ENCODE measurements around the gene GUCY1B1. TPM values are rescaled to one million over a fixed set of nuclear protein-coding genes. Genes with fewer than 3 reads are reported as not detected.

The GUCY1B1 gene
- total RNA-seq, 1 donor from 2014 or later = 0.22 TPM

- H3K4me1 Mint-ChIP-seq = no peaks in the 10 kb centered on the region
- H3K9me3 Mint-ChIP-seq = no peaks in the 10 kb centered on the region
- POLR2A ChIA-PET = no interaction called here
- H3K36me3 Mint-ChIP-seq (ENCODE audit: low read depth) = no peaks in the 10 kb centered on the region
- intact Hi-C loops (cut with micrococcal nuclease) = loop anchor here (5.0 kb wide), 3 partner anchors 252 to 1147 kb away; no protein-coding TSS in a partner anchor
- H3K4me3 Mint-ChIP-seq = no peak overlapping the region
- no peak for ATAC-seq (ENCODE audit: low read depth)
- CTCF ChIA-PET = interaction anchor here (1.4 kb wide), 1 partner anchor 341 kb away, joined by 3 read pairs; no protein-coding TSS in a partner anchor
- no peak for TF ChIP-seq CTCF (IDR thresholded peaks at IDR 0.05)
- H3K27ac Mint-ChIP-seq = no peak overlapping the region
- no peaks in the 10 kb centered on the region for H3K27me3 Mint-ChIP-seq
- no peak for DNase-seq
Measured at GRCh38 chr4:155784637-155785036, 25.8 kb downstream of the GUCY1B1 start.

GRCh38 chr4:155785828-155786227 is 27.0 kb downstream of the GUCY1B1 start:
- DNase-seq (no peak), ATAC-seq (ENCODE audit: low read depth) (no peak)
- CTCF ChIA-PET = no interaction called here
- H3K4me3 Mint-ChIP-seq = no peak overlapping the region
- no peaks in the 10 kb centered on the region for H3K4me1 Mint-ChIP-seq
- H3K27ac Mint-ChIP-seq = no peak overlapping the region
- intact Hi-C loops (cut with micrococcal nuclease) = loop anchor here (5.0 kb wide), 3 partner anchors 254 to 1149 kb away; no protein-coding TSS in a partner anchor
- POLR2A ChIA-PET = no interaction called here
- H3K27me3 Mint-ChIP-seq = no peaks in the 10 kb centered on the region
- no peaks in the 10 kb centered on the region for H3K9me3 Mint-ChIP-seq
- no peak for TF ChIP-seq CTCF (IDR thresholded peaks at IDR 0.05)
- no peaks in the 10 kb centered on the region for H3K36me3 Mint-ChIP-seq (ENCODE audit: low read depth)

- no peaks in the 10 kb centered on the region for H3K9me3 Mint-ChIP-seq
- ATAC-seq (ENCODE audit: low read depth) (peak; percentile 57), DNase-seq (no peak)
- intact Hi-C loops (cut with micrococcal nuclease) = loop anchor here (1.0 to 5.0 kb wide), 5 partner anchors 255 to 1235 kb away; no protein-coding TSS in a partner anchor
- H3K36me3 Mint-ChIP-seq (ENCODE audit: low read depth) = no peaks in the 10 kb centered on the region
- no peak overlapping the region for H3K4me3 Mint-ChIP-seq
- no peaks in the 10 kb centered on the region for H3K4me1 Mint-ChIP-seq
- POLR2A ChIA-PET = no interaction called here
- H3K27me3 Mint-ChIP-seq = no peaks in the 10 kb centered on the region
- H3K27ac Mint-ChIP-seq = no peak overlapping the region
- TF ChIP-seq CTCF (IDR thresholded peaks at IDR 0.05) = peak; percentile 17
- CTCF ChIA-PET = interaction anchor here (0.6 to 1.5 kb wide), 7 partner anchors 15 to 980 kb away, joined by 3 to 5 read pairs (median 3); no protein-coding TSS in a partner anchor
Measured at GRCh38 chr4:155787113-155787710, 28.4 kb downstream of the GUCY1B1 start.

- no peak for ATAC-seq (ENCODE audit: low read depth)
- Mint-ChIP-seq H3K36me3 (ENCODE audit: low read depth) (no peaks in the 10 kb centered on the region), H3K4me3 (no peak overlapping the region), H3K27ac (no peak overlapping the region), H3K9me3 (no peaks in the 10 kb centered on the region), H3K27me3 (no peaks in the 10 kb centered on the region), H3K4me1 (no peaks in the 10 kb centered on the region)
- POLR2A ChIA-PET = no interaction called here
- no peak for DNase-seq
- CTCF ChIA-PET = no interaction called here
- intact Hi-C loops (cut with micrococcal nuclease) = loop anchor here (5.0 kb wide), 3 partner anchors 257 to 1152 kb away; no protein-coding TSS in a partner anchor
- TF ChIP-seq CTCF (IDR thresholded peaks at IDR 0.05) = no peak
Measured at GRCh38 chr4:155789391-155789790, 30.6 kb downstream of the GUCY1B1 start.

GRCh38 chr4:155789982-155790381 is 31.2 kb downstream of the GUCY1B1 start:
- Mint-ChIP-seq H3K4me1 (no peaks in the 10 kb centered on the region), H3K36me3 (ENCODE audit: low read depth) (no peaks in the 10 kb centered on the region), H3K9me3 (no peaks in the 10 kb centered on the region), H3K27me3 (no peaks in the 10 kb centered on the region), H3K4me3 (no peak overlapping the region), H3K27ac (no peak overlapping the region)
- POLR2A ChIA-PET = no interaction called here
- no peak for TF ChIP-seq CTCF (IDR thresholded peaks at IDR 0.05)
- no peak for ATAC-seq (ENCODE audit: low read depth)
- no peak for DNase-seq
- CTCF ChIA-PET = no interaction called here
- intact Hi-C loops (cut with micrococcal nuclease) = loop anchor here (5.0 kb wide), 3 partner anchors 258 to 1153 kb away; no protein-coding TSS in a partner anchor

Measured in activated B cell treated with CpG ODN at 0.5 μM for 24 hours (primary cell).